Activated CD8-positive, alpha-beta T cell treated with anti-CD3 and anti-CD28 coated beads for 36 hours (primary cell): ENCODE results near the gene SPR. TPM values are rescaled to one million over a fixed set of nuclear protein-coding genes. Genes with fewer than 3 reads are reported as not detected.

ENCODE experiments used
- ATAC-seq: fragments of 200-7000 bp; cut with Tn5 transposase; one replicate; pipeline ENCODE4 v1.10.0; 2021; ENCODE audit warnings: mild to moderate bottlenecking, moderate library complexity
- CTCF ChIA-PET: fragments of 350-600 bp; sonication (Branson Sonifier 250); formaldehyde crosslinking; loops from one replicate; lab custom pipeline; 2021; ENCODE audit warnings: antibody characterized with exemption; lab: Charles Lee
- POLR2A ChIA-PET: fragments of 350-600 bp; sonication (Branson Sonifier 250); formaldehyde crosslinking; loops from one replicate; lab custom pipeline; 2021; ENCODE audit warnings: antibody characterized with exemption; lab: Charles Lee
- DNase-seq: peaks from one replicate; pipeline ENCODE4 v3.0.0-alpha.2; 2020
- H3K27ac Mint-ChIP-seq: one replicate; pipeline ENCODE4 v1.8.0; 2021; ENCODE audit warnings: mild to moderate bottlenecking, mixed read lengths
- H3K27me3 Mint-ChIP-seq: one replicate; pipeline ENCODE4 v1.8.0; 2021; ENCODE audit warnings: mixed read lengths
- H3K36me3 Mint-ChIP-seq: one replicate; pipeline ENCODE4 v1.8.0; 2021; ENCODE audit warnings: low read depth, mixed read lengths
- H3K4me1 Mint-ChIP-seq: one replicate; pipeline ENCODE4 v1.8.0; 2021; ENCODE audit warnings: low read depth, mixed read lengths
- H3K4me3 Mint-ChIP-seq: one replicate; pipeline ENCODE4 v1.8.0; 2021; ENCODE audit warnings: mild to moderate bottlenecking, moderate library complexity, mixed read lengths
- H3K9me3 Mint-ChIP-seq: one replicate; pipeline ENCODE4 v1.8.0; 2021; ENCODE audit warnings: mixed read lengths
- CTCF ChIP-seq: fragments of 200-600 bp; IDR thresholded peaks from one replicate; pipeline ENCODE4 v1.8.0; 2022; ENCODE audit warnings: antibody characterized with exemption, mild to moderate bottlenecking
- intact Hi-C: fragments of 100-400 bp; cut with micrococcal nuclease; formaldehyde crosslinking; loops from one replicate; pipeline ENCODE4 v1.10.0; 2022
- total RNA-seq, 2 experiments: library from RNA; stranded (reverse); gene quantifications; one replicate each; pipeline ENCODE4 v1.2.3, GENCODE V29; 2021

Gene SPR
- total RNA-seq, 2 experiments from 2014 or later: 7.8 to 9.4 TPM

DNA sequence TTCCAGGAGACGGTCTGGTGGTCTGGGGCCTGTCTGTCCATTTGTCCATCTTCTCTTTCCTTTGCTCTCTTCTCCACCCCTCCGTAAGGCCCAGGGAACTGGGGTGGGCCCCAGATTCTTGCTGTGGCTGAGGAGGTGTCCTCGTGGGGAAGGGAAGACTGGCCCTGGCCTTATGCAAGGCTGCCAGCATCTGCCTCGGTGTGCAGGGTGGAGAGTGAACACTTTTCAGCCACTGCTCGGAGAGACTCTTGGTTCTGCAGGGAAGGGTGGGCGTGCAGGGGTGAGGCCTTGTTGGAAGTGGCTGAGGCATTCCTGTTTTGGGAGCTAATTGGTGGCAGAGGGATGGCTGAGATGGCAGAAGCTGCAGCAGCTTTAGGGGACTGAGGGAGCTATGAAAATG lies 53.2 kb downstream of the SPR start:
- intact Hi-C loops: no loop called here
- POLR2A ChIA-PET: no interaction called here
- no peaks in the 10 kb centered on the region for H3K9me3 Mint-ChIP-seq
- TF ChIP-seq CTCF: no peak
- no peaks in the 10 kb centered on the region for H3K4me1 Mint-ChIP-seq
- no peak overlapping the region for H3K27ac Mint-ChIP-seq
- H3K4me3 Mint-ChIP-seq: no peak overlapping the region
- DNase-seq (no peak), ATAC-seq (no peak)
- H3K36me3 Mint-ChIP-seq: no peaks in the 10 kb centered on the region
- CTCF ChIA-PET: interaction anchor here (1.1 kb wide), 1 partner anchor 48 kb away, joined by 3 read pairs; no protein-coding TSS in a partner anchor
- no peaks in the 10 kb centered on the region for H3K27me3 Mint-ChIP-seq

GRCh38 chr2:72940786-72941185 lies 53.6 kb downstream of the SPR start:
- intact Hi-C loops: no loop called here
- POLR2A ChIA-PET: no interaction called here
- Mint-ChIP-seq H3K9me3 (no peaks in the 10 kb centered on the region), H3K27me3 (no peaks in the 10 kb centered on the region), H3K4me3 (no peak overlapping the region), H3K36me3 (no peaks in the 10 kb centered on the region), H3K4me1 (no peaks in the 10 kb centered on the region), H3K27ac (no peak overlapping the region)
- DNase-seq: no peak
- no peak for TF ChIP-seq CTCF
- no peak for ATAC-seq
- CTCF ChIA-PET: interaction anchor here (1.0 to 1.1 kb wide), 2 partner anchors 33 to 47 kb away, joined by 3 read pairs; no protein-coding TSS in a partner anchor

Other genes starting within 250 kb of the SPR start
- gene EXOC6B, start 61.4 kb upstream of the SPR start, total RNA-seq: 1 to 10 TPM; 6.2 to 8.3 TPM
- gene EMX1, start 30.1 kb downstream of the SPR start, total RNA-seq: not detected
- gene SFXN5, start 184.3 kb downstream of the SPR start, total RNA-seq: 1 to 10 TPM; 7.4 to 9.6 TPM
- gene RAB11FIP5, start 225.5 kb downstream of the SPR start, total RNA-seq: 1 to 10 TPM; 9.0 to 9.7 TPM